GM18907 (cell line): ENCODE results near the gene TOM1.
A peak's percentile ranks its signal among the peaks of the same experiment; 100 is the strongest.

Experiments
- ATAC-seq: cut with Tn5 transposase; IDR thresholded peaks from one replicate; pipeline ENCODE4 v1.9.1; 2021; ENCODE audit warnings: mild to moderate bottlenecking, moderate library complexity; ENCODE audit not compliant: unreplicated experiment

TOM1 gene

GRCh38 chr22:35299673-35300499, at the start of gene TOM1:
Gene TOM1 (plus strand): TSS chr22:35299894. CDS start chr22:35299929, 35 bp downstream.
- peak; percentile 97 for ATAC-seq

GRCh38 chr22:35250156-35250555, 49.5 kb upstream of the TOM1 start:
- ATAC-seq, result no peak

DNA sequence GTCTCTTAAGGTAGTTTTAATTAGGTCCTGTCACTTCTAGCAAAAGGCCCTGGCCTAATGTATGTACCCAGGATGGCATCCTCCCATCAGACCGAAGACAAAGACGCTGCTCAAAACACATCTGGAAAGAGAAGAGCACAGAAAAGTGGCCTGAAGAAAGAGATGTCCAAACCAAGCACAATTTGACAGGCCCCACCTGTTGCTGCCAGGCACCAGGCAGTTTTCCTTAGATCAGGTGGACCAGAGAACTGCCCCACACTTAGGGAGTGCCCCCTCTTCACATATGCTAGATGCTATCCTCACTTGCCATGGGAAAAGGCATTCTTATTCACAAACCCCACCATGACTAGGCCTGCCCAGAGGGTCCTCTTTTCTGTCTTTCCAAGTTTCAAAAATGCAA, 45.7 kb upstream of the TOM1 start:
- no peak for ATAC-seq

DNA sequence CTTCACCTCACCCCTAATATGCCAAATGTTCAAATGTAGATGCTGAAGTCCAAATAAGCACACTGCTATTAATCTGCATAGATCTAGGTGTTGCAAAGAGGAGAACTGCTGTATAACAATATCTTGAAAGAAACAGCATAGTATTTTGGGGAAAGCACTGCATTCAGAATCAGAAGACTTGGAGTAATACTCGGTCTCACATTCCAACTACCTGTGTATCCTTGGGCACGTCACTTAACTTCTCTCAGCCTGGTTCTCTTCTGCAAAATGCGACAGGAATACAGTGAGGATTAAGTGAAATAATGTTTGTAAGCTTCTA, 42.7 kb upstream of the TOM1 start:
- ATAC-seq, result peak; percentile 19

- peak; percentile 89 for ATAC-seq
These were observed 42.1 kb upstream of the TOM1 start, which contains the start of gene HMGXB4 for GRCh38 chr22:35257321-35258190. Gene HMGXB4 (plus strand): TSS chr22:35257493. CDS start chr22:35262391, 4,898 bp downstream.

GRCh38 chr22:35258191-35258988, 41.3 kb upstream of the TOM1 start:
- no peak for ATAC-seq

DNA sequence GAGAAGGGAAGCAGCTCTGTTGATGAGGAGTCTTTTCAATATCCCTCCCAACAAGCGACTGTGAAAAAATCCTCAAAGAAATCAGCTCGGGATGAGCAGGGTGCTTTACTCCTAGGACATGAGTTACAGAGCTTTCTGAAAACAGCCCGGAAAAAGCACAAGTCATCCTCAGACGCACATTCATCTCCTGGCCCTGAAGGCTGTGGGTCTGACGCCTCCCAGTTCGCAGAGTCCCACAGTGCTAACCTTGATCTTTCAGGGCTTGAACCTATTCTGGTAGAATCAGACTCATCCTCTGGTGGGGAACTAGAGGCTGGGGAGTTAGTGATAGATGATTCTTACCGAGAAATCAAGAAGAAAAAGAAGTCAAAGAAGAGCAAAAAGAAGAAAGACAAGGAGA, 34.7 kb upstream of the TOM1 start:
- no peak for ATAC-seq

- ATAC-seq, result no peak
These were observed 33.4 kb upstream of the TOM1 start for GRCh38 chr22:35266277-35266676.

GRCh38 chr22:35269630-35270029, 30.1 kb upstream of the TOM1 start:
- no peak for ATAC-seq

GRCh38 chr22:35274154-35274871, 25.4 kb upstream of the TOM1 start:
- no peak for ATAC-seq

- ATAC-seq, result no peak
These were observed 24.1 kb upstream of the TOM1 start for GRCh38 chr22:35275580-35275979.

- no peak for ATAC-seq
These were observed 23.7 kb upstream of the TOM1 start for GRCh38 chr22:35276019-35276418.

DNA sequence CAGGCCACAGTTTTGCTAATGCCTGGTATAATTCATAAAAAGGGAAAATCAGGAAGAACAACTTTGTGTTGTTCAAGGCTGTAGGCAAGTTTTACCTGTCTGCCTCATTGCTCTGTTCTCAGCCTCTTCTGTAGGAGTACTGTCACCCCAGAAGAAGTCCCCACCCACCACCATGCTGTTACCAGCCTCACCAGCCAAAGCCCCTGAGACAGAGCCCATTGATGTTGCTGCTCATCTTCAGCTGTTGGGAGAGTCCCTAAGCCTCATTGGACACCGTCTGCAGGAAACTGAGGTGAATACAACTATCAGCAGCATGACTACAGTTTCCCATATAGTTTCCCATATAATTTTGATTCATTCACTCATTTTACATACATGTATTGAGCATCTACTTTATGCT, 11.6 kb upstream of the TOM1 start:
- ATAC-seq, result no peak

- ATAC-seq, result no peak
These were observed 6.9 kb upstream of the TOM1 start for GRCh38 chr22:35292786-35293185.

DNA sequence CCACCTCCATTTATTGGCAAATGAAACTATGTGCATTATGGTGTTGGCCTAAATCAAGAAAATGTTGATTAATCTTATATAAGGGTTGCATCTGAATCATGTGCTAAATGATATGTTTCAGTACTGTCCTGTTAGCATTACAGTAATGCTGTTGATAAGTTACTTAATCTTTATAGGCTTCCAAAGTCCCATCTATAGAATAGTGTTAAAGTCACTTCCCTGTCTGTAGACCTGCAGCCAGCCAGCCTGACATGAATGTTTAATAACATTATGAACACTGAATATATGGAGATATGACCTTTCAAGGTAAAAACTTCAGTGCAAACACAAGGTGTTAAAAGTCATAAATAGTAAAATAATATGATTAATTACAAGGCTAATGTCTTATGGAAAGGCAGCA, 3.6 kb upstream of the TOM1 start:
- ATAC-seq, result no peak

GRCh38 chr22:35299217-35299672, 449 bp upstream of the TOM1 start:
- peak; percentile 22 for ATAC-seq

- no peak for ATAC-seq
These were observed 1.7 kb downstream of the TOM1 start for GRCh38 chr22:35301372-35301874.

DNA sequence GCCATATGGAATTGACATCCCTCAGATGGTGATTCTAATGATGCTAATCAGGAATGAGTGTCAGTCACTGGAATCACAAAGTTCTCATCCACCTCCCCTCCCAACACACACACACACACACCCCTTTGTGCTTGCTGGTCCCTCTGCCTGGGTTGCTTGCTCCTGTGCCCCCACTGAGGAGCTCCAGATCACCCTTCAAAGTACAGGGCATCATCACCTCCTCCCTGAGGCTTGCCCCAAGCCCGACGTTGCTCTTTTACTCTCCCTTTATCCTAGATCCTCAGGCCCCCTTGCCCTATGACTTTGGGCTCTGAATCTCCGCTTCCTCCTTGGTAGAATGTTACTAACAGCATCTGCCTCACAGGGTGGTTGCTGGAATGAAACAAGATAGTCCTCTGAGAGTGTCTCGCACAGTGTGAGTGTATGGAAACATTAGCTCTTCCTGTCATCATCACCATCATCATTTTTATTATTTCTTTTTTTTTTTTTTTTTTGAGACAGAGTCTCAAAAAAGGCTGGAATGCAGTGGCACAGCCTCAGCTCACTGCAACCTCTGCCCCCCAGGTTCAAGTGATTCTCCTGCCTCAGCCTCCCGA, 3.4 kb downstream of the TOM1 start:
- no peak for ATAC-seq

DNA sequence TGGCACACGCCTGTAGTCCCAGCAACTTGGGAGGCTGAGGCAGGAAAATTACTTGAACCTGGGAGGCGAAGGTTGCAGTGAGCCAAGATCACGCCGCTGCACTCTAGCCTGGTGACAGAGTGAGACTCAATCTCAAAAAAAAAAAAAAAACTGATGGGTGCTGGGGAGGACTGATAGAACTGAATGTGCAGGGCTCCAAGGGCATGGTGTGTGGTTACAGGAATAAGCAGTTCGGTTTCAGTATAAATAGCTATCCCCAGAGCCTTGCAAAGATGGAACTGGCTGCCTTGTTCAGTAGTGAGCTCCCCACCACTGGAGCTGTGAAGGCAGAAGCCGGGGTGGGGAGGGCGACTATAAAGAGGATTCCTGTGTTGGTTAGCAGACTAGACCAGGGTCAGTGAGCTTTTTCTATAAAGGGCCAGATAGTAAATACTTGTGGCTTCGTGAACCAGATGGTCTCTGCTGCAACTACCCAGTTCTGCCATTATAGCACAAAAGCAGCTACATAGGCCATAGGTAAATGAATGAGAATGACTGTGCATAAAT, 5.9 kb downstream of the TOM1 start:
- ATAC-seq, result no peak
